ENCODE results near the gene OR7A5. TPM values are rescaled to one million over a fixed set of nuclear protein-coding genes. Genes with fewer than 3 reads are reported as not detected.

OR7A5 gene
- 0.74 TPM for total RNA-seq

DNA sequence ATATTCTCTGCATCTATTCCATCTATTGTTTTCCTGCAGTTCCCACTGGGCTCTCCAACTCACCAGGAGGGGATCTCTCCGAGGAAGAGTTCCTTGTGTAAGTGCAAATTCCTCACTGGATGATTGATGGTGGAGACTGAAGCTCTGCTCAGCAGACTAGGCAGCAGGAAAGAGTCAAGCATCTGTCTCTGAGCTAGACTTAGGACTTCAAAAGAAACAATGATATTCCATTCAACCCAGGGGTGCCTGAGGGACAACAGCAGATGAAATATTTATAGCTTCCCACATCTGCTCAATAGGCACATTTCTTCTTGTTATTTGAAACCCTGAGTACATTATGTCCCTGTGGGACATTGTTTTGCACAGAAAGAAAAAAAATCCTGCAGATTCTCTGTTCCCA, at the start of gene OR7A5, which contains the start of gene OR7C1:
OR7A5 (minus strand) TSS at position 175 of the 400 bp plus-strand sequence. CDS start 6,944 bp downstream, outside the sequence.
OR7C1 (minus strand) TSS at position 175 of the 400 bp plus-strand sequence. CDS start 35,049 bp downstream, outside the sequence.
- Histone ChIP-seq H3K4me1 (no peaks in the 10 kb centered on the region), H3K36me3 (no peaks in the 10 kb centered on the region), H3K27ac (peak within 1 kb of the TSS; percentile 25), H3K27me3 (no peaks in the 10 kb centered on the region), H3K9me3 (no peaks in the 10 kb centered on the region), H3K4me3 (peak within 1 kb of the TSS in 1 of 2 donors; percentile 21)
- TF ChIP-seq POLR2AphosphoS5 (IDR thresholded peaks at IDR 0.05; ENCODE audit: insufficient read depth in 1 of 2, low read depth in 1 of 2) (peak in 1 of 2 donors; percentile 83), POLR2A (IDR thresholded peaks at IDR 0.05) (no peak)
- TF ChIP-seq, protein P1, sequence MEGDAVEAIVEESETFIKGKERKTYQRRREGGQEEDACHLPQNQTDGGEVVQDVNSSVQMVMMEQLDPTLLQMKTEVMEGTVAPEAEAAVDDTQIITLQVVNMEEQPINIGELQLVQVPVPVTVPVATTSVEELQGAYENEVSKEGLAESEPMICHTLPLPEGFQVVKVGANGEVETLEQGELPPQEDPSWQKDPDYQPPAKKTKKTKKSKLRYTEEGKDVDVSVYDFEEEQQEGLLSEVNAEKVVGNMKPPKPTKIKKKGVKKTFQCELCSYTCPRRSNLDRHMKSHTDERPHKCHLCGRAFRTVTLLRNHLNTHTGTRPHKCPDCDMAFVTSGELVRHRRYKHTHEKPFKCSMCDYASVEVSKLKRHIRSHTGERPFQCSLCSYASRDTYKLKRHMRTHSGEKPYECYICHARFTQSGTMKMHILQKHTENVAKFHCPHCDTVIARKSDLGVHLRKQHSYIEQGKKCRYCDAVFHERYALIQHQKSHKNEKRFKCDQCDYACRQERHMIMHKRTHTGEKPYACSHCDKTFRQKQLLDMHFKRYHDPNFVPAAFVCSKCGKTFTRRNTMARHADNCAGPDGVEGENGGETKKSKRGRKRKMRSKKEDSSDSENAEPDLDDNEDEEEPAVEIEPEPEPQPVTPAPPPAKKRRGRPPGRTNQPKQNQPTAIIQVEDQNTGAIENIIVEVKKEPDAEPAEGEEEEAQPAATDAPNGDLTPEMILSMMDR (IDR thresholded peaks at IDR 0.05) = no peak
- DNase-seq (ENCODE audit: extremely low spot score in 2 of 2) = no peak
- intact Hi-C loops (cut with DNase I) = no loop called here

DNA sequence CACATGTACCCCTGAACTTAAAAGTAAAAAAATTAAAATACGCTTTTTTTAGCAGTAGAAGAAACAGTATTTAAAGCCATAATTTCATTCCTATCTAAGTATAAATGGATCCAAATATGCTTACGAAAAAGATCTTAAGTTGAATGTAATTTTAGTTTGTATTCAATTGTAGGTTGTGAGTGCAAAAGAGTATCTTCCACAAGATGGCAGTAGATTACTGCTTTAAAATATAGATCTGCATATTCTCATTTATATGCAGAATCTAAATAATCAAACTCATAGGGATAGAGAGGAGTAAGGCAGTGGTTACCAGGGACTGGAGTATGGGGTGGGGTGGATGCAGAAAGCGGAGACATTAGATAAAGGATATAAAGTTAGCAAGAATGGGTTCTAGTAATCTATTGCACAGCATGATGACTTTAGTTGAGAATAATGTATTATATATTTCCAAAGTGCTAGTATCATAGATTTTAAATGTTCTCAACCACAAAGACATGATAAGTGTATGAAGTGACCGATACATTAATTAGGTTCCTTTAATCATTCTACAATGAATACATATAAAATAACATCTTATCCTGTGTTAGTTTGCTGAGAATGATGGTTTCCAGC, 36.7 kb upstream of the OR7A5 start:
- intact Hi-C loops (cut with DNase I) = no loop called here
- H3K36me3 ChIP-seq = no peaks in the 10 kb centered on the region
- no peak overlapping the region for H3K27ac ChIP-seq
- no peak overlapping the region for H3K4me3 ChIP-seq
- DNase-seq (ENCODE audit: extremely low spot score in 2 of 2) = no peak
- H3K4me1 ChIP-seq = no peaks in the 10 kb centered on the region
- TF ChIP-seq, protein P1 (IDR thresholded peaks at IDR 0.05) = peak in 1 of 3 experiments; percentile 11
- TF ChIP-seq POLR2AphosphoS5 (IDR thresholded peaks at IDR 0.05; ENCODE audit: insufficient read depth in 1 of 2, low read depth in 1 of 2) (no peak), POLR2A (IDR thresholded peaks at IDR 0.05) (no peak)
- no peaks in the 10 kb centered on the region for H3K9me3 ChIP-seq
- no peaks in the 10 kb centered on the region for H3K27me3 ChIP-seq

DNA sequence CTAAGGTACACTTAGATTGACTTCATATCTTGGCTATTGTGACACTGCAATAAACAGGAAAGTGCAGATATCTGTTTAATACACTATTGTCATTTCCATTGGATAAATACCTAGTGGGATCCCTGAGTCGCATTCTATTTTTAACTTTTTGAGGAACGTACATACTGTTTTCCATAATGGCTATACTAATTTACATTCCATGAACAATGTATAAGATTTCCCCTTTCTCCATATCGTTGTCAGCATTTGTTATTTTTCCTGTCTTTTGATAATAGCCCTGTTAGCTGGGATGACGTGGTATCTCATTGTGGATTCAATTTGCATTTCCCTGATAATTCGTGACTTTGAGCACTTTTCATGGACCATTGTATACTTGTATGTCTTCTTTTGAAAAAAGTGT, 33.5 kb upstream of the OR7A5 start:
- no peak for DNase-seq (ENCODE audit: extremely low spot score in 2 of 2)

DNA sequence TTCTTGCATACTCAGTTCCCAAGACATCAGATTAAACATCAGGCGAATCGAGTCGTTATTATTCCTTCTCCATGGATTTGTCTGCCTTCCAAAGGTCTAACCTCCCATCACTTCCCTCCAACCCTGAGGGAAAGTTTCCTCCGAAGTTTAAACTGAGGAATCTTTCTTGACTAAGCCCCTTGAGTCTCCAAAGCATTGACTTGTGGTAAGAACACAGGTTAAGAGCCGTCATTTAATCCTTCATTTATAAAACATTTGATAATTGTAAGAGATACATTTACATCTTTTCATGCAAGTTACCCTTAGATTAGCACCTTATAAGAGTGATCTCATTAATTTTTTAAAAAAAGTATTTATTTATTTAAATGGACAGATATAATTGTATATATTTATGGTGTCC, 13.8 kb upstream of the OR7A5 start, which contains the start of gene OR7A10:
OR7A10 (minus strand) TSS at position 101 of the 400 bp plus-strand sequence. CDS start 7,045 bp downstream, outside the sequence.
- TF ChIP-seq POLR2A (IDR thresholded peaks at IDR 0.05) = no peak
- no peak for TF ChIP-seq POLR2AphosphoS5 (IDR thresholded peaks at IDR 0.05; ENCODE audit: insufficient read depth in 1 of 2, low read depth in 1 of 2)
- Histone ChIP-seq H3K36me3 (no peaks in the 10 kb centered on the region), H3K27ac (no peak within 1 kb of the TSS), H3K4me3 (no peak within 1 kb of the TSS), H3K9me3 (no peaks in the 10 kb centered on the region), H3K4me1 (no peaks in the 10 kb centered on the region), H3K27me3 (no peaks in the 10 kb centered on the region)
- intact Hi-C loops (cut with DNase I) = no loop called here
- DNase-seq (ENCODE audit: extremely low spot score in 2 of 2) = no peak

More for the DNA sequence above, 33.5 kb upstream of the OR7A5 start:
- Histone ChIP-seq H3K27ac (no peak overlapping the region), H3K4me1 (no peaks in the 10 kb centered on the region), H3K9me3 (no peaks in the 10 kb centered on the region), H3K4me3 (no peak overlapping the region), H3K27me3 (no peaks in the 10 kb centered on the region), H3K36me3 (no peaks in the 10 kb centered on the region)
- intact Hi-C loops (cut with DNase I) = no loop called here
- TF ChIP-seq POLR2A (IDR thresholded peaks at IDR 0.05) (no peak), POLR2AphosphoS5 (IDR thresholded peaks at IDR 0.05; ENCODE audit: insufficient read depth in 1 of 2, low read depth in 1 of 2) (no peak)
- TF ChIP-seq, protein P1 (IDR thresholded peaks at IDR 0.05) = no peak

DNA sequence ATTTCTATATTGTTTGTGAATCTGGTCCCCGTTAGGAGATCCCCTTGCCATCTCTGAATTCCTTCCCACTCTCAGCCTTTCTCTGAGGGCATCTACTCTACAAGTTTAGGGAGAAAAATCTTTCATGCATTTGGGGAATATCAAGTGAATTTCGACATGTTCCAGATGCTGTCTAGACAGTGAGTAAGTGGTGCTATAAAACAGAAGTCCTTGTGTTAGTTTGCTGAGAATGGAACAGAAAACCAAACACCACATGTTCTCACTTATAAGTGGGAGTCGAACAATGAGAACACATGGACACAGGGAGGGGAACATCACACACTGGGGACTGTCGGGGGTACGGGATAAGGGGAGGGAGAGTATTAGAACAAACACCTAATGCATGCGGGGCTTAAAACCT, 8.6 kb upstream of the OR7A5 start:
- H3K27ac ChIP-seq = no peak overlapping the region
- H3K9me3 ChIP-seq = no peaks in the 10 kb centered on the region
- TF ChIP-seq POLR2A (IDR thresholded peaks at IDR 0.05) (no peak), POLR2AphosphoS5 (IDR thresholded peaks at IDR 0.05; ENCODE audit: insufficient read depth in 1 of 2, low read depth in 1 of 2) (no peak)
- TF ChIP-seq, protein P1 (IDR thresholded peaks at IDR 0.05) = no peak
- H3K27me3 ChIP-seq = no peaks in the 10 kb centered on the region
- no peak overlapping the region for H3K4me3 ChIP-seq
- no peaks in the 10 kb centered on the region for H3K4me1 ChIP-seq
- no peaks in the 10 kb centered on the region for H3K36me3 ChIP-seq
- no peak for DNase-seq (ENCODE audit: extremely low spot score in 2 of 2)
- intact Hi-C loops (cut with DNase I) = no loop called here
